ENCODE data around the gene METTL5.
"Not testable (repeated sequence)": the region's sequence is repeated elsewhere in the genome, so short reads cannot be mapped to it uniquely, and the experiment has no call there.

The METTL5 gene

GRCh38 chr2:169824373-169825333, at the start of gene METTL5:
METTL5 (minus strand) TSS chr2:169824905; CDS start chr2:169824597, 308 bp downstream.
- TF ChIP-seq CTCF (IDR thresholded peaks at IDR 0.05; ENCODE audit: borderline replicate concordance, control extremely low read depth, extremely low read depth, insufficient read depth, missing control alignments) = peak; percentile 100
- in situ Hi-C loops (cut with MboI; ENCODE audit: low sequenced_read_pairs, unreplicated experiment) = loop anchor here (10.0 kb wide), 1 partner anchor 100 kb away; no protein-coding TSS in a partner anchor
- DNase-seq (ENCODE audit: low spot score) = peak; percentile 90

DNA sequence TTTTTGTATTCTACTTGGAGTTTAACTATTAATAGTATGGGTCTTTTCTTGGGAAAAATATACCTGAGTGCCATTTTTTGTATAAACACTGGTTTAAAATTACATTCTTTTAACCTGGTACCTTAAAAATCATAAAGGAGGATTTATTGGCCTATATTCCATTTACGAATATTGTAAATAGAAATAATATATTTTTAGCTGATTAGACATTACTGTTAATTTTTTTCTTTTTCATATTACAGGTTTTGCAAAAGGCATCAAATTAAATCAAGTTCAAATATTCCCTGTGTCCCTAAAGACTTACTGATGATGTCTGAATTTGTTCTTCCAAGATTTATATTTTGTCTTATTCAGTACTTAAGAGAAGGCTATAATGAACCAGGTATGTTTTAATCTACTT, 47.3 kb upstream of the METTL5 start:
- in situ Hi-C loops (cut with MboI; ENCODE audit: low sequenced_read_pairs, unreplicated experiment) = no loop called here
- no peak for TF ChIP-seq CTCF (IDR thresholded peaks at IDR 0.05; ENCODE audit: borderline replicate concordance, control extremely low read depth, extremely low read depth, insufficient read depth, missing control alignments)
- no peak for DNase-seq (ENCODE audit: low spot score)

DNA sequence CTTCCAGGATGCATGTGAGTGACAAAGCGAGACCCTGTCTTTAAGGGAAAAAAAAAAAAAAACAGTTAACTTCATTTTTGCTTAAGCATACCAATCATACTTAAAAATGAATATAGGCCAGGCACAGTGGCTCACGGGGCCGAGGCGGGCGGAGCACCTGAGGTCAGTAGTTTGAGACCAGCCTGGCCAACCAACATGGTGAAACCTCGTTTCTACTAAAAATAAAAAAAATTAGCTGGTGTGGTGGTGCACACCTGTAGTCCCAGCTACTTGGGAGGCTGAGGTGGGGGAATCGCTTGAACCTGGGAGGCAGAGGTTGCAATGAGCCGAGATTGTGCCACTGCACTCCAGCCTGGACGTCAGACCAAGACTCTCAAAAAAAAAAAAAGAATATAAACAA, 46.7 kb upstream of the METTL5 start:
- DNase-seq (ENCODE audit: low spot score); in situ Hi-C loops (cut with MboI; ENCODE audit: low sequenced_read_pairs, unreplicated experiment): not testable (repeated sequence)

GRCh38 chr2:169868951-169869350, 44.2 kb upstream of the METTL5 start:
- no peak for TF ChIP-seq CTCF (IDR thresholded peaks at IDR 0.05; ENCODE audit: borderline replicate concordance, control extremely low read depth, extremely low read depth, insufficient read depth, missing control alignments)
- no peak for DNase-seq (ENCODE audit: low spot score)
- in situ Hi-C loops (cut with MboI; ENCODE audit: low sequenced_read_pairs, unreplicated experiment) = no loop called here

DNA sequence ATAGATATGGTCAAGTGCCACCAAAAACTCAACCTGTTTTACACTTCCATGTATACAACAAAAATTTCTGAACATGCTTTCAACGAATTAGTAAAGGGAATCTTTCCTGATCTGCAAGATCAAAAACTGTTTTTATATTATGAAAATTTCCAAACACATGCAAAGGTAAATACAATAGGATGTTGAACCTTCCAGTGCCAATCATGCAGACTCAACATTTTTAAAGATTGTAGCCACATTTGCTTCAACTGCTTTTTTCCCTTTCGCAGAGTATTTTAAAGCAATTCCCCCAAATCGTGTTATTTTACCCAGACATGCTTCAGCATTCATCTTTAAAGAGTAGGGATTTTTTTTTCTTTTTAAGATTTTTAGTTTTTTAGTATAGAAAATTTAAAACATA, 42.9 kb upstream of the METTL5 start:
- in situ Hi-C loops (cut with MboI; ENCODE audit: low sequenced_read_pairs, unreplicated experiment) = no loop called here
- TF ChIP-seq CTCF (IDR thresholded peaks at IDR 0.05; ENCODE audit: borderline replicate concordance, control extremely low read depth, extremely low read depth, insufficient read depth, missing control alignments) = no peak
- DNase-seq (ENCODE audit: low spot score) = no peak

- DNase-seq (ENCODE audit: low spot score); in situ Hi-C loops (cut with MboI; ENCODE audit: low sequenced_read_pairs, unreplicated experiment): not testable (repeated sequence)
Measured at GRCh38 chr2:169866230-169866629, 41.5 kb upstream of the METTL5 start.

DNA sequence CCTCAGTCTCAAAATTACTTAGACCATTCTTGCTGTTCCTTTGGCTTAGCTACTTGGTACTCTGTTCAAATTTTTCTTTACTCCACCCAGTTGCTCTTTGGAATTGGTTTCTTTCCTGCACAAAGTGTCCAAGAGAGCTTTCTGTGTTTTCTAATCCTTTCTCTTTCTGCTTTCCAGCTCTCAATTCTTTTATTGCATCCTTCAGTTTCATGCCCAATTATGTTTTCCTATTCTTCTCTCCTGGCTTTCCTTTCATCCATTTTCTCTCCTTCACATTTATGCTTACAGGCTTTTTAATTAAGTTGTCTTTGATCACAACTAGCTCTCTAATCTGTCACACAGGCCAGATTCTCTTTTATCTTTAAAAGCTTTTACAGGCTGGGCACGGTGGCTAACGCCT, 40.8 kb upstream of the METTL5 start:
- DNase-seq (ENCODE audit: low spot score) = no peak
- in situ Hi-C loops (cut with MboI; ENCODE audit: low sequenced_read_pairs, unreplicated experiment) = no loop called here

More for the DNA sequence above, 40.8 kb upstream of the METTL5 start:
- no peak for TF ChIP-seq CTCF (IDR thresholded peaks at IDR 0.05; ENCODE audit: borderline replicate concordance, control extremely low read depth, extremely low read depth, insufficient read depth, missing control alignments)
